H1 (cell line): ENCODE data around the gene LIMA1. TPM values are rescaled to one million over a fixed set of nuclear protein-coding genes. Genes with fewer than 3 reads are reported as not detected.

Source experiments
- CTCF ChIA-PET: fragments of 300-600 bp; sonication (Branson Sonifier 250); formaldehyde crosslinking; loops from one replicate; lab custom pipeline; 2021; ENCODE audit not compliant: partially characterized antibody; lab: Charles Lee
- POLR2A ChIA-PET: fragments of 300-600 bp; sonication (Branson Sonifier 250); formaldehyde crosslinking; loops from one replicate; lab custom pipeline; 2021; ENCODE audit warnings: inconsistent platforms; ENCODE audit not compliant: partially characterized antibody; lab: Charles Lee
- DNase-seq, 2 experiments: peaks; one replicate each; pipeline versions ENCODE4 v3.0.0 to v3.0.0-alpha.2; 2010 to 2022; ENCODE audit warnings: low spot score in 2 of 2, low read depth in 1 of 2, mixed read lengths in 1 of 2
- FAIRE-seq: peaks from 2 replicates; lab custom pipeline; 2011; peaks lifted over from hg19 to GRCh38; lab: Jason Lieb, UNC
- H2AFZ ChIP-seq: 2 replicates; pipeline ENCODE4 v1.8.1; 2012; ENCODE audit warnings: low read length, inconsistent platforms
- H2AK5ac ChIP-seq: 2 replicates; pipeline ENCODE4 v1.6.1; 2013; ENCODE audit warnings: low read depth, low read length
- H2BK120ac ChIP-seq: replicated peaks from 2 replicates; pipeline ENCODE3; 2013; ENCODE audit warnings: low read depth, low read length, inconsistent platforms
- H2BK12ac ChIP-seq: 2 replicates; pipeline ENCODE4 v1.6.1; 2013; ENCODE audit warnings: low read depth, low read length
- H2BK15ac ChIP-seq: 2 replicates; pipeline ENCODE4 v1.6.1; 2013; ENCODE audit warnings: low read length
- H2BK20ac ChIP-seq: 2 replicates; pipeline ENCODE4 v1.6.1; 2013; ENCODE audit warnings: low read length
- H2BK5ac ChIP-seq: 2 replicates; pipeline ENCODE4 v1.6.1; 2013; ENCODE audit warnings: low read depth, low read length
- H3K14ac ChIP-seq: 2 replicates; pipeline ENCODE4 v1.6.1; 2013; ENCODE audit warnings: inconsistent platforms; ENCODE audit not compliant: insufficient read length
- H3K18ac ChIP-seq: 2 replicates; pipeline ENCODE4 v1.6.1; 2013; ENCODE audit warnings: low read length; ENCODE audit errors: extremely low read depth
- H3K23ac ChIP-seq: 2 replicates; pipeline ENCODE4 v1.6.1; 2013; ENCODE audit warnings: inconsistent platforms; ENCODE audit not compliant: insufficient read length
- H3K23me2 ChIP-seq: 2 replicates; pipeline ENCODE4 v1.6.1; 2013; ENCODE audit warnings: low read depth, low read length
- H3K27ac ChIP-seq: 2 replicates; pipeline ENCODE4 v1.6.1; 2011; ENCODE audit warnings: low read depth, low read length, inconsistent platforms
- H3K27me3 ChIP-seq, 4 experiments: replicated peaks in 1 of 4; 1 replicate in 1 of 4; 2 replicates in 3 of 4; pipeline versions ENCODE4 v1.6.1 to v1.8.1; 2011 to 2013; ENCODE audit warnings: low read length in 3 of 4, mild to moderate bottlenecking in 3 of 4, inconsistent platforms in 2 of 4, mixed read lengths in 2 of 4, moderate library complexity in 1 of 4; ENCODE audit not compliant: control insufficient read depth in 3 of 4, insufficient read depth in 3 of 4; ENCODE audit errors: extremely low read depth in 1 of 4
- H3K36me3 ChIP-seq, 4 experiments: 2 replicates each; pipeline versions ENCODE4 v1.6.1 to v1.8.1; 2011 to 2013; ENCODE audit warnings: mild to moderate bottlenecking in 4 of 4, low read length in 3 of 4, moderate library complexity in 2 of 4, control low read depth in 1 of 4, inconsistent platforms in 1 of 4; ENCODE audit not compliant: insufficient read depth in 4 of 4, control insufficient read depth in 2 of 4
- H3K4ac ChIP-seq: replicated peaks from 2 replicates; pipeline ENCODE3; 2013; ENCODE audit warnings: low read length, low read depth, mixed read lengths, inconsistent platforms; ENCODE audit not compliant: insufficient read length
- H3K4me1 ChIP-seq, 4 experiments: replicated peaks in 1 of 4; 1 replicate in 1 of 4; 2 replicates in 3 of 4; pipeline versions ENCODE4 v1.6.1 to v1.8.1; 2011 to 2013; ENCODE audit warnings: low read length in 3 of 4, inconsistent platforms in 2 of 4, mixed read lengths in 1 of 4; ENCODE audit not compliant: insufficient read depth in 4 of 4, control insufficient read depth in 3 of 4
- H3K4me2 ChIP-seq, 2 experiments: 2 replicates each; pipeline versions ENCODE4 v1.6.1 to v1.8.1; 2011 to 2013; ENCODE audit warnings: low read depth in 2 of 2, low read length in 2 of 2, control low read depth in 1 of 2, inconsistent platforms in 1 of 2, mild to moderate bottlenecking in 1 of 2; ENCODE audit not compliant: insufficient read depth in 1 of 2
- H3K4me3 ChIP-seq, 4 experiments: fragments of 200-600, 300-600 bp in 1 of 4; sonication (generic), shearing (Covaris generic), sonication (Bioruptor Twin) in 1 of 4; 2 replicates each; pipeline versions ENCODE4 v1.5.1 to v1.8.1; 2011 to 2016; ENCODE audit warnings: low read length in 4 of 4, low read depth in 3 of 4, control low read depth in 2 of 4, inconsistent platforms in 2 of 4, mild to moderate bottlenecking in 2 of 4, mixed read lengths in 1 of 4, moderate library complexity in 1 of 4; ENCODE audit not compliant: insufficient read depth in 2 of 4; ENCODE audit errors: extremely low read depth in 1 of 4
- H3K56ac ChIP-seq: replicated peaks from 2 replicates; pipeline ENCODE3; 2013; ENCODE audit warnings: low read depth, mild to moderate bottlenecking, mixed read lengths, low read length, inconsistent platforms; ENCODE audit not compliant: insufficient read length
- H3K79me1 ChIP-seq: 2 replicates; pipeline ENCODE4 v1.6.1; 2013; ENCODE audit warnings: low read depth, low read length, control low read depth
- H3K79me2 ChIP-seq, 2 experiments: 2 replicates each; pipeline versions ENCODE4 v1.6.1 to v1.8.1; 2012 to 2013; ENCODE audit warnings: low read length in 2 of 2, mild to moderate bottlenecking in 2 of 2, inconsistent platforms in 1 of 2; ENCODE audit not compliant: insufficient read depth in 2 of 2, control insufficient read depth in 1 of 2
- H3K9ac ChIP-seq, 4 experiments: replicated peaks in 1 of 4; 1 replicate in 1 of 4; 2 replicates in 3 of 4; pipeline versions ENCODE4 v1.6.1 to v1.8.1; 2011 to 2013; ENCODE audit warnings: low read depth in 3 of 4, low read length in 3 of 4, control low read depth in 2 of 4, mild to moderate bottlenecking in 2 of 4, moderate library complexity in 2 of 4, inconsistent platforms in 1 of 4; ENCODE audit errors: extremely low read depth in 1 of 4
- H3K9me3 ChIP-seq, 2 experiments: 2 replicates each; pipeline versions ENCODE4 v1.6.1 to v1.8.1; 2012 to 2013; ENCODE audit warnings: mild to moderate bottlenecking in 2 of 2, moderate library complexity in 2 of 2, control low read depth in 1 of 2, inconsistent platforms in 1 of 2, low read depth in 1 of 2, low read length in 1 of 2, mixed read lengths in 1 of 2; ENCODE audit not compliant: insufficient read depth in 2 of 2
- H4K20me1 ChIP-seq, 2 experiments: replicated peaks in 1 of 2; 2 replicates each; pipeline versions ENCODE3 to v1.8.1; 2011 to 2013; ENCODE audit warnings: inconsistent platforms in 2 of 2, low read length in 2 of 2, mild to moderate bottlenecking in 1 of 2; ENCODE audit not compliant: insufficient read depth in 2 of 2, control insufficient read depth in 1 of 2
- H4K5ac ChIP-seq: 2 replicates; pipeline ENCODE4 v1.6.1; 2013; ENCODE audit warnings: low read length, low read depth, mixed read lengths, inconsistent platforms; ENCODE audit not compliant: insufficient read length
- H4K8ac ChIP-seq: 2 replicates; pipeline ENCODE4 v1.8.0; 2013; ENCODE audit warnings: mild to moderate bottlenecking, moderate library complexity, low read length, inconsistent platforms; ENCODE audit not compliant: insufficient read depth; ENCODE audit errors: extremely low read depth
- H4K91ac ChIP-seq: replicated peaks from 2 replicates; pipeline ENCODE3; 2013; ENCODE audit warnings: low read length, mixed read lengths, inconsistent platforms; ENCODE audit not compliant: insufficient read length
- GTF2F1 ChIP-seq: IDR thresholded peaks from 2 replicates; pipeline ENCODE4 v1.6.1; 2012; ENCODE audit warnings: low read depth, low read length, improper control_type of control experiment, borderline replicate concordance
- JUND ChIP-seq: IDR thresholded peaks from 2 replicates; pipeline ENCODE4 v1.6.1; 2011; ENCODE audit warnings: mild to moderate bottlenecking, improper control_type of control experiment, low read length
- POLR2A ChIP-seq, 2 experiments: IDR thresholded peaks; 1 replicate in 1 of 2; 2 replicates in 1 of 2; pipeline ENCODE4 v1.6.1; 2011; ENCODE audit warnings: low read depth in 2 of 2, low read length in 2 of 2, mild to moderate bottlenecking in 2 of 2; ENCODE audit errors: control extremely low read depth in 1 of 2
- RFX5 ChIP-seq: IDR thresholded peaks from 2 replicates; pipeline ENCODE4 v1.6.1; 2011; ENCODE audit warnings: low read depth, low read length, improper control_type of control experiment, borderline replicate concordance
- SUZ12 ChIP-seq: fragments of 200-600 bp; sonication (generic); IDR thresholded peaks from 2 replicates; pipeline ENCODE4 v1.6.1; 2012; ENCODE audit warnings: mild to moderate bottlenecking, inconsistent platforms, low read length, moderate library complexity, mixed read lengths
- TAF7 ChIP-seq: optimal IDR thresholded peaks from 2 replicates; pipeline ENCODE3; 2011; ENCODE audit warnings: low read depth, mild to moderate bottlenecking, inconsistent platforms, low read length, moderate library complexity, borderline replicate concordance
- TBP ChIP-seq: IDR thresholded peaks from 2 replicates; pipeline ENCODE4 v1.6.1; 2011; ENCODE audit warnings: low read depth, low read length, improper control_type of control experiment
- TEAD4 ChIP-seq: IDR thresholded peaks from 2 replicates; pipeline ENCODE4 v1.6.1; 2012; ENCODE audit warnings: low read depth, low read length, inconsistent platforms, mixed read lengths
- ZNF274 ChIP-seq: IDR thresholded peaks from 2 replicates; pipeline ENCODE4 v1.7.0; 2012; ENCODE audit warnings: low read length, borderline replicate concordance; ENCODE audit errors: extremely low read depth
- WGBS, 2 experiments: shearing (Covaris generic) in 1 of 2; methylation state at CpG; one replicate each; pipeline versions ENCODE4 v1.1.6 to v1.1.7; 2013 to 2015; ENCODE audit warnings: low lambda C conversion rate in 2 of 2, mixed read lengths in 2 of 2, inconsistent platforms in 1 of 2, low coverage in 1 of 2, missing lambda C conversion rate in 1 of 2; ENCODE audit not compliant: insufficient replicate concordance in 2 of 2, insufficient coverage in 1 of 2, insufficient read length in 1 of 2; ENCODE audit errors: extremely low coverage in 1 of 2, missing lambda C conversion rate in 1 of 2; 5-methylcytosine and 5-hydroxymethylcytosine counted together
- polyA plus RNA-seq, 7 experiments: library from polyadenylated mRNA; depleted of rRNA in 3 of 7; stranded (reverse) in 5 of 7; unstranded in 2 of 7; fragments of >200 nt in 5 of 7; fragments of 200-250 nt in 2 of 7; gene quantifications; 1 replicate in 5 of 7; 2 replicates in 1 of 7; 4 replicates in 1 of 7; pipeline versions ENCODE4 v1.2.1 to v1.2.3, GENCODE V29; 2011 to 2013; ENCODE audit warnings: missing spikeins in 2 of 7, mixed read lengths in 2 of 7
- total RNA-seq: library from RNA; stranded (reverse); fragmentation: NEBNext Ultra II Directional; extraction: Animal tissue kit (Norgen Biotek cat#: 25700); gene quantifications from 2 replicates; pipeline ENCODE4 v1.2.1, GENCODE V29; 2021

Gene LIMA1
- total and polyA plus RNA-seq, 2 of the 8 experiments (the other 6 are each of a cell fraction or from before 2014, with no cell fraction given) = 12.7 to 47.6 TPM

DNA sequence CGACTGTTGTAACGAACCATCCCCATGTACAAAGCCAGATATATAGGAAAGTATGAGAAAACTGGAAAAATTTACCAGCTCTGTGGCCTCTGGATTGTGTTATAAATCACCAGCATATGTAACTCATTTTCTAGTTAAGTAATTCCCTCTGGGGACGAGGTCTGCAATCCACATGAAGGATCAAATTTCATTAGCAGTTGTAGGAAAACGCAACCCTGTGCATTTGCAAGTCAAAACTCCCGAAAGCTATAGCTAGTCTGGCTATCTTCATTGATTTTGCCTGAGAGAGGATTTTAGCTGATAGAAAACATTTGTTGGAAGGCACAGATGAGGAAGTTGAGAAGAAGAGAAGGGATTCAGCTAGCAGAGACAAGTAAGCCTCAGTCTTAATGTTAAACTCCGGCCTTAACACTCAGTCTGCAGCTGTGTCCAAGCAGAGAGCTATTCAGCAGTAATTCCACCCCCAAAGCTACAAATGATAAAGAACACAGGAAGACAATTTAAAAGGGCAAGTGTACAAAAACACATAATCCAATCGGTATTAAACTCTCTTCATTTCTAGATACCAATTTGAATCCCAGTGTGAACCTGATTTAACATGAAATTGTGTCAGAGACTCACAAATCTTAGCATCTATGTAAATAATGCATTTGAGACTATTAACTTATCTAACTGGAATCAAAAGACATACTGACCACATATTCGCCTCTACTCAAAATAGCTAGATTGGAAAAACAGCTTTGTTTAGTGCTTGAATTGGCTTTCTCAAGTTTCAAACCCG is 61.9 kb downstream of the LIMA1 start:
- Histone ChIP-seq H2BK20ac (no peak overlapping the region), H3K23ac (no peak overlapping the region), H3K27me3 (no peaks in the 10 kb centered on the region), H3K9me3 (no peaks in the 10 kb centered on the region), H2BK5ac (no peak overlapping the region), H3K4me2 (peak overlapping the region; percentile 76 to 88), H3K4ac (no peak overlapping the region), H3K79me1 (peaks cover 3% of the 10 kb centered on the region; the same call in 1 of the 2 replicates), H2BK120ac (no peak overlapping the region), H3K18ac (0 out of 2 replicates have a peak overlapping the region, but pooled peaks have one; percentile 19), H4K5ac (no peak overlapping the region), H4K91ac (no peak overlapping the region), H3K4me3 (peak overlapping the region; percentile 37 to 70 (median 56)), H2AK5ac (no peak overlapping the region), H3K56ac (no peak overlapping the region), H3K9ac (peak overlapping the region; percentile 42 to 77 (median 66); a peak in 6 of 7 replicates), H3K23me2 (peaks cover 4% of the 10 kb centered on the region), H2BK15ac (no peak overlapping the region), H4K8ac (no peak overlapping the region), H2BK12ac (no peak overlapping the region), H3K36me3 (no peaks in the 10 kb centered on the region), H3K79me2 (peaks cover 0 to 48% of the 10 kb centered on the region in 2 experiments; a peak in 2 of 4 replicates), H3K14ac (no peak overlapping the region), H4K20me1 (no peaks in the 10 kb centered on the region), H2AFZ (peak overlapping the region; percentile 19; the same call in 1 of the 2 replicates), H3K4me1 (peaks cover 0 to 5% (median 1%) of the 10 kb centered on the region in 4 experiments; a peak in 3 of 7 replicates), H3K27ac (peak overlapping the region; percentile 48; the same call in 1 of the 2 replicates)
- ChIA-PET CTCF (interaction anchor here (0.5 to 3.1 kb wide), 7 partner anchors 9 to 93 kb away, joined by 3 to 8 read pairs (median 4); no protein-coding TSS in a partner anchor), POLR2A (interaction anchor here (0.6 to 2.3 kb wide), 9 partner anchors 8 to 886 kb away, joined by 3 to 7 read pairs (median 4); partner anchors contain the start of gene LIMA1)
- FAIRE-seq = no peak
- no peak for DNase-seq
- WGBS, 2 experiments = 6% methylated on average over 9 of the region's 9 CpGs; no CpG with 5 or more reads in 1 of the 2 experiments
- no peak for TF ChIP-seq ZNF274
- TF ChIP-seq TEAD4 = no peak
- peak; percentile 9; the same call in 1 of the 2 replicates for TF ChIP-seq TBP
- no peak for TF ChIP-seq GTF2F1
- TF ChIP-seq TAF7 = peak; percentile 58
- no peak for TF ChIP-seq JUND
- TF ChIP-seq RFX5 = no peak
- TF ChIP-seq POLR2A (IDR thresholded peaks at IDR 0.05; ENCODE audit: control extremely low read depth in 1 of 2, low read depth in 2 of 2, low read length in 2 of 2) = peak in 1 of 2 experiments; percentile 62; a peak in 2 of 3 replicates
- no peak for TF ChIP-seq SUZ12
